ENCODE measurements around the gene IGFBPL1. TPM values are rescaled to one million over a fixed set of nuclear protein-coding genes. Genes with fewer than 3 reads are reported as not detected.

IGFBPL1 gene
- total and polyA plus RNA-seq, 2 of the 13 experiments (the other 11 are each of a cell fraction or from before 2014, with no cell fraction given) = 0.24 TPM; not detected in 1

GRCh38 chr9:38374847-38375571 lies 49.2 kb downstream of the IGFBPL1 start (continued):
- TF ChIP-seq ZBTB7B (CRISPR knock-in tag; IDR thresholded peaks at IDR 0.05) (no peak), ARHGAP35 (CRISPR knock-in tag; IDR thresholded peaks at IDR 0.05; ENCODE audit: borderline replicate concordance) (no peak), ZNF7 (CRISPR knock-in tag; IDR thresholded peaks at IDR 0.05) (0 out of 2 replicates have a peak, but pooled peaks have one; percentile 6), ZSCAN25 (CRISPR knock-in tag; IDR thresholded peaks at IDR 0.05) (no peak), ZNF484 (CRISPR knock-in tag; IDR thresholded peaks at IDR 0.05; ENCODE audit: borderline replicate concordance, low read depth) (no peak), ZGPAT (CRISPR knock-in tag; IDR thresholded peaks at IDR 0.05) (no peak), MXD1 (CRISPR knock-in tag; IDR thresholded peaks at IDR 0.05) (0 out of 2 replicates have a peak, but pooled peaks have one; percentile 22), MTA3 (CRISPR knock-in tag; IDR thresholded peaks at IDR 0.05) (no peak), PRDM10 (CRISPR knock-in tag; IDR thresholded peaks at IDR 0.05; ENCODE audit: low read depth) (no peak), PREB (CRISPR knock-in tag; IDR thresholded peaks at IDR 0.05) (no peak), GATAD2A (CRISPR knock-in tag; IDR thresholded peaks at IDR 0.05) (peak; percentile 32; the same call in 1 of the 2 replicates), ZNF337 (CRISPR knock-in tag; IDR thresholded peaks at IDR 0.05; ENCODE audit: borderline replicate concordance, low read depth) (no peak), AHDC1 (CRISPR knock-in tag; IDR thresholded peaks at IDR 0.05; ENCODE audit: borderline replicate concordance) (0 out of 2 replicates have a peak, but pooled peaks have one; percentile 21)

All from HepG2 (cell line).